ENCODE data around the gene UBE2K. TPM values are rescaled to one million over a fixed set of nuclear protein-coding genes. Genes with fewer than 3 reads are reported as not detected.
"Not testable (repeated sequence)": the region's sequence is repeated elsewhere in the genome, so short reads cannot be mapped to it uniquely, and the experiment has no call there.

Gene UBE2K
- total RNA-seq, 4 donors from 2014 or later: 19.0 to 28.0 (median 24.5) TPM

DNA sequence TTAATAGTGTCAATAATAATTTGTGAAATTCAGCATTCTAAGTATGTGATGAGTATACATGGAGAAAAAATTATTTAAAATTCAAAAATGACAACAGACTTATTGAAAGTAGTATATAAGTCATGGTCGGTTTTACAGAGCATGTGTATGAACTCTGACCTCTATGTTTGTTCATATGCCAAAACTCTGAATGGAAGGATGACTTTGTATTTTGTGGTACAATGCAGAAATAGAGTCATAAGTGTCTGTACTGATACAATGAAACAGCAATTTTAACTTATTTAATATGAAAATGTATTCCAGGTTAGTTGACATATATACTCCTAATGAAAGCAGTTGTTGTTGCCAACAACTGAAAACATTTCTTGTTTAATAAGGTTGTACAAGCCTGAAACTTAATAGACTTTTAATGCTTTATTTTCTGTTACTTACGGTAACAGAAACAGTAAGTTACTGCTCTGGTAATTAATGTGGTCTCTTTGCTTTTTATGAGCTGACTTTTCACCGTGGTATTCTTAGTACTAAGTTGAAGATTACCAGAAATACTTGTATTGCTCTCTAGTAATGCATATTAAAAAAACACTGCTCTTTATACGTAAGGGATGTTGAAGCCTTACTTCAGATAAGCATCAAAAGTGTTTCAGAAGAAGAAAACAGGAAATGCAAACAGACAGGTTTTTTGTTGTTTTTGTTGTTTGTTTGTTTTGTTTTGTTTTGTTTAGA is 1.9 kb downstream of the UBE2K start:
- no peaks in the 10 kb centered on the region for H3K27me3 ChIP-seq
- H3K9me3 ChIP-seq: no peaks in the 10 kb centered on the region
- no peak for TF ChIP-seq POLR2A (IDR thresholded peaks at IDR 0.05)
- TF ChIP-seq, protein P1, sequence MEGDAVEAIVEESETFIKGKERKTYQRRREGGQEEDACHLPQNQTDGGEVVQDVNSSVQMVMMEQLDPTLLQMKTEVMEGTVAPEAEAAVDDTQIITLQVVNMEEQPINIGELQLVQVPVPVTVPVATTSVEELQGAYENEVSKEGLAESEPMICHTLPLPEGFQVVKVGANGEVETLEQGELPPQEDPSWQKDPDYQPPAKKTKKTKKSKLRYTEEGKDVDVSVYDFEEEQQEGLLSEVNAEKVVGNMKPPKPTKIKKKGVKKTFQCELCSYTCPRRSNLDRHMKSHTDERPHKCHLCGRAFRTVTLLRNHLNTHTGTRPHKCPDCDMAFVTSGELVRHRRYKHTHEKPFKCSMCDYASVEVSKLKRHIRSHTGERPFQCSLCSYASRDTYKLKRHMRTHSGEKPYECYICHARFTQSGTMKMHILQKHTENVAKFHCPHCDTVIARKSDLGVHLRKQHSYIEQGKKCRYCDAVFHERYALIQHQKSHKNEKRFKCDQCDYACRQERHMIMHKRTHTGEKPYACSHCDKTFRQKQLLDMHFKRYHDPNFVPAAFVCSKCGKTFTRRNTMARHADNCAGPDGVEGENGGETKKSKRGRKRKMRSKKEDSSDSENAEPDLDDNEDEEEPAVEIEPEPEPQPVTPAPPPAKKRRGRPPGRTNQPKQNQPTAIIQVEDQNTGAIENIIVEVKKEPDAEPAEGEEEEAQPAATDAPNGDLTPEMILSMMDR (IDR thresholded peaks at IDR 0.05): no peak
- TF ChIP-seq EP300 (IDR thresholded peaks at IDR 0.05): no peak
- no peak for DNase-seq (ENCODE audit: low spot score in 2 of 2)
- WGBS, 2 donors: 6 to 8% methylated on average over 4 of the region's 4 CpGs
- H3K27ac ChIP-seq: peak overlapping the region in 3 of 4 donors; percentile 2 to 96 (median 30)
- peak overlapping the region; percentile 9 to 95 (median 78) for H3K4me3 ChIP-seq
- H3K36me3 ChIP-seq: peaks cover 0 to 13% (median 0%) of the 10 kb centered on the region in 3 donors
- H3K4me1 ChIP-seq: peaks cover 0 to 49% (median 22%) of the 10 kb centered on the region in 4 donors

DNA sequence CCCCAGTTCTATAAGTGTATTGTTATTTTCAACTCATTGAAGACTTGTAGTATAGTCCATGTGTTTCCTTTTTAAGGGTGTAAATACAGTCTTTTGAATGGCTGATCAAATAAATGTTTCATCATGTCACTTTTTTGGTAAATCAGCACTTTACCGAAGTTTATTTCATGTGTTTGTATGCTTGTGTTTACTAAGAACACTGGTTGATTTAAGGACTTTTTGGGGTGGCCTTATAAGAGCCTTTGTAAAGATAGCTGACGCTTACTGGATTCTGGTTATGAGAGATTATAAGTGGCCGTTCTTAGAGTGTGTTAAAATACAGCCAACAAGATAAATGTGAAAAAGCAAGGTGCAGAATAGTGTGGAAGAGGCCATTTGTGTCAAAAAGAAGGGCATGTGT is 2.6 kb downstream of the UBE2K start:
- no peak for TF ChIP-seq EP300 (IDR thresholded peaks at IDR 0.05)
- no peak for TF ChIP-seq POLR2A (IDR thresholded peaks at IDR 0.05)
- TF ChIP-seq, protein P1 (IDR thresholded peaks at IDR 0.05): no peak
- Histone ChIP-seq H3K27ac (peak overlapping the region in 2 of 4 donors; percentile 2 to 39), H3K4me1 (peaks cover 0 to 46% (median 22%) of the 10 kb centered on the region in 4 donors), H3K36me3 (peaks cover 0 to 13% (median 0%) of the 10 kb centered on the region in 3 donors), H3K27me3 (no peaks in the 10 kb centered on the region), H3K9me3 (no peaks in the 10 kb centered on the region), H3K4me3 (peak overlapping the region in 1 of 4 donors; percentile 9)
- 26 to 29% methylated on average over 3 of the region's 3 CpGs for WGBS, 2 donors
- DNase-seq (ENCODE audit: low spot score in 2 of 2): no peak

DNA sequence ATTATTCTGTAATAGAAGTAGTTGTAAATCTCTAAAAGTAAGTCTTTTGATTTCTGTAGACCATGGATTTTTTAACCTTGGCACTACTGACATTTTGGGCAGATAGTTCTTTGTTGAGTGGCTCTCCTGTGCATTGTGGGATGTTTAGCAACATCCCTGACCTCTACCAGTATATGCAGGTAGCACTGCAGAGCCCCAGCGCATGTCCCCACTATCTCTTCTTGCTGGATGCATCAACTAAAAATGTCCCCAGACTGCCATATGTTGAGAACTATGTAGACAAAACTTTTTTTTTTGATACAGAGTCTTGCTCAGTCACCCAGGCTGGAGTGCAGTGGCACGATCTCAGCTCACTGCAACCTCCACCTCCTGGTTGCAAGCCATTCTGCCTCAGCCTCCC is 4.8 kb downstream of the UBE2K start:
- Histone ChIP-seq H3K36me3 (peaks cover 0 to 13% (median 0%) of the 10 kb centered on the region in 3 donors), H3K27me3 (no peaks in the 10 kb centered on the region), H3K27ac (no peak overlapping the region), H3K4me1 (peaks cover 0 to 39% (median 12%) of the 10 kb centered on the region in 4 donors), H3K4me3 (no peak overlapping the region), H3K9me3 (no peaks in the 10 kb centered on the region)
- DNase-seq (ENCODE audit: low spot score in 2 of 2): no peak
- whole genome bisulfite sequencing, 2 donors: 93 to 100% methylated on average over 2 of the region's 2 CpGs
- TF ChIP-seq, protein P1 (IDR thresholded peaks at IDR 0.05): no peak
- TF ChIP-seq EP300 (IDR thresholded peaks at IDR 0.05) (no peak), POLR2A (IDR thresholded peaks at IDR 0.05) (no peak)

DNA sequence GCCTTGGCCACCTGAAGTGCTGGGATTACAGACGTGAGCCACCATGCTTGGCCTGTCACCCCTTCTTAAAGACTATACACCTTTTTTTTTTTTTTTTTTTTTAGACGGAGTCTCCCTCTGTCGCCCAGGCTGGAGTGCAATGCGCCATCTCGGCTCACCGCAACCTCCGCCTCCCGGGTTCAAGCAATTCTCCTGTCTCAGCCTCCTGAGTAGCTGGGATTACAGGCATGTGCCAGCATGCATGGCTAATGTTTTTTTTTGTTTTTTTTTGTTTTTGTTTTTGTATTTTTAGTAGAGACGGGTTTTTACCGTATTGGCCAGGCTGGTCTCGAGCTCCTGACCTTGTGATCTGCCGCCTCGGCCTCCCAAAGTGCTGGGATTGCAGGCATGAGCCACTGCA is 6.9 kb downstream of the UBE2K start:
- H3K36me3 ChIP-seq: peaks cover 0 to 13% (median 0%) of the 10 kb centered on the region in 3 donors
- 93 to 96% methylated on average over 13 of the region's 13 CpGs for WGBS, 2 donors

DNA sequence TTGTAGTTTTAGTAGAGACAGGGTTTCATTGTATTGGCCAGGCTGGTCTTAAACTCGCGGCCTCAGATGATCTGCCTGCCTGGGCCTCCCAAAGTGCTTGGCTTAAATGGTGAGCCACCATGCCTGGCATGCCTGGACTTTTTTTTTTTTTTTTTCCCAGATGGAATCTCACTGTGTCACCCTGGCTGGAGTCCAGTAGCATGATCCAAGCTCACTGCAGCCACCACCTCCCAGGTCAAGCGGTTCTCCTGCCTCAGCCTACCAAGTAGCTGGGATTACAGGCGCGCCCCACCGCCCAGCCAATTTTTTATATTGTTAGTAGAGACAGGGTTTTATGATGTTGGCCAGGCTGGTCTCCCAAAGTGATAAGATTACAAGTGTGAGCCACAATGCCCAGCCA is 8.4 kb downstream of the UBE2K start:
- H3K4me1 ChIP-seq: peaks cover 0 to 38% (median 7%) of the 10 kb centered on the region in 4 donors
- no peak for DNase-seq (ENCODE audit: low spot score in 2 of 2)
- 92 to 96% methylated on average over 6 of the region's 6 CpGs for WGBS, 2 donors
- no peaks in the 10 kb centered on the region for H3K27me3 ChIP-seq
- no peak overlapping the region for H3K27ac ChIP-seq
- TF ChIP-seq EP300 (IDR thresholded peaks at IDR 0.05) (no peak), POLR2A (IDR thresholded peaks at IDR 0.05) (no peak)
- TF ChIP-seq, protein P1 (IDR thresholded peaks at IDR 0.05): no peak
- H3K9me3 ChIP-seq: no peaks in the 10 kb centered on the region
- H3K4me3 ChIP-seq: no peak overlapping the region
- H3K36me3 ChIP-seq: peaks cover 0 to 13% (median 0%) of the 10 kb centered on the region in 3 donors

More for the DNA sequence above, 6.9 kb downstream of the UBE2K start:
- peaks cover 0 to 48% (median 17%) of the 10 kb centered on the region in 4 donors for H3K4me1 ChIP-seq
- not testable (repeated sequence) for DNase-seq (ENCODE audit: low spot score in 2 of 2); H3K4me3 ChIP-seq; H3K27ac ChIP-seq; H3K27me3 ChIP-seq; H3K9me3 ChIP-seq
